ENCODE data around the gene MED9.
"Not testable (repeated sequence)": the region's sequence is repeated elsewhere in the genome, so short reads cannot be mapped to it uniquely, and the experiment has no call there.

The MED9 gene

GRCh38 chr17:17476865-17477467 lies at the start of gene MED9:
Gene MED9, plus strand, starts transcription at chr17:17477000. Its CDS starts 42 bp downstream, at chr17:17477042.
- H3K27ac ChIP-seq = peak within 1 kb of the TSS; percentile 62
- DNase-seq (ENCODE audit: low read depth, low spot score) = peak; percentile 29

DNA sequence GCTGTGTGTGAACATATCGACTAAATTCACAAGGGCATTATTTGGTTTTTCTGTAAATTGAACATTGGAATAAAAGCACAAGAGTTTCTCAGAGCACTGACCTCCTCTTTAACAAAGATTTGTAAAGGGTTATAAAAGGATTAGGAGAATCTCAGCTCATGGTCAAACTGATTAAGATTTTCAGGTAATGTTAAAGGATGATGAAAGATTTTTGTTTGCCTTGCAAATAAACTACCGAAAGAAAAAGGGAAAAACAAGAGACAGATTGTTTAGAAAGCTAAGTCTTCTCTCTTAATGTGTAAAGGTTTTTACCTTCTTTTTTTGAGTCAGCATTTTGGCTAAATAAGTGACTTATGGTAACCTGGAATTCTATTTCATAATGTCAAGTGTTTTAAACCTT lies 47.6 kb upstream of the MED9 start:
- DNase-seq (ENCODE audit: low read depth, low spot score) = no peak
- H3K27ac ChIP-seq = no peak overlapping the region

GRCh38 chr17:17430924-17431323 lies 45.9 kb upstream of the MED9 start:
- DNase-seq (ENCODE audit: low read depth, low spot score); H3K27ac ChIP-seq: not testable (repeated sequence)

- DNase-seq (ENCODE audit: low read depth, low spot score) = no peak
- H3K27ac ChIP-seq = no peak overlapping the region
These were observed 45.2 kb upstream of the MED9 start for GRCh38 chr17:17431605-17432004.

DNA sequence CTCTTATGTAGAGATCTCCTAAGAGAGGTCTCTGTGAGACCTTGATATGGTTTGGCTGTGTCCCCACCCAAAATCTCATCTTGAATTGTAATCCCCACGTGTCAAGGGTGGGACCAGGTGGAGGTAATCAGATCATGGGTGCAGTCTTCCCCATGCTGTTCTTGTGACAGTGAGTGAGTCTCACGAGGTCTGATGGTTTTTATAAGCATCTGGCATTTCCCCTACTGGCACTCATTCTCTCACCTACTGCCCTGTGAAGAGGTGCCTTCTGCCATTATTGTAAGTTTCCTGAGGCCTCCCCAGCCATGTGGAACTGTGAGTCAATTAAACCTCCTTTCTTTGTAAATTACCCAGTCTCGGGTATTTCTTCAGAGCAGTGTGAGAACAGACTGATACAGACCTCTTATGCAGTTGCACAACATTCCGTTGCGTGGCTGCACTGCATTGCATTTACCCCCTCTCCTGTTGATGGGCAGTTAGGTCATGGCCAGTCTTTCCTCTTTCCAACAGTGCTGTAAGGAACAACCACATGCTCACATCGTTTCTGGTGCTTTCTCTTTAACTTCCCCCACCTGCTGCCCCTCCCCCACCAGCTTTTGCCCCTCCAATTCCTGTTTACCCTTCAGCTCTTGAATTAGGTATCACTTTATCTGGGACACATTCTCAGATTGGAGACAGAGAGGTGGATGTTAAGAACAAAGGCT lies 43.6 kb upstream of the MED9 start:
- no peak for DNase-seq (ENCODE audit: low read depth, low spot score)
- H3K27ac ChIP-seq = no peak overlapping the region

- H3K27ac ChIP-seq = no peak overlapping the region
- no peak for DNase-seq (ENCODE audit: low read depth, low spot score)
These were observed 42.3 kb upstream of the MED9 start for GRCh38 chr17:17434477-17434876.

GRCh38 chr17:17435323-17435722 lies 41.5 kb upstream of the MED9 start:
- no peak overlapping the region for H3K27ac ChIP-seq
- no peak for DNase-seq (ENCODE audit: low read depth, low spot score)

DNA sequence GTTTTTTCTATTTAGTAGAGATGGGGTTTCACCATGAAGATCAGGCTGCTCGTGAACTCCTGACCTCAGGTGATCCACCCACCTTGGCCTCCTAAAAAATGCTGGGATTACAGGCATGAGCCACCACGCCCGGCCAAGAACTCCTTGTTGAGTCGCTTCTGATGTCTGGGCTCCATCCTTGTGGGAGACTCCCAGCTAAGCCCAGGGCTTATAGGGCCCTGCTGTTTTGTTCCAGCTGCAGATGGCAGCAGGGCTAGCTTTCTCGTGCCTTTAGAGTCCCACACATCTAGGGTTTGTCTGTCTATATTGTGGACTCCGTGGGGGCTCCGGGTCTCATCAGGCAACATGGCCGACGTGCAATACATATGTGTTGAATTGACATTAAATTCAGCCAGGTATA lies 39.3 kb upstream of the MED9 start:
- no peak overlapping the region for H3K27ac ChIP-seq
- no peak for DNase-seq (ENCODE audit: low read depth, low spot score)

DNA sequence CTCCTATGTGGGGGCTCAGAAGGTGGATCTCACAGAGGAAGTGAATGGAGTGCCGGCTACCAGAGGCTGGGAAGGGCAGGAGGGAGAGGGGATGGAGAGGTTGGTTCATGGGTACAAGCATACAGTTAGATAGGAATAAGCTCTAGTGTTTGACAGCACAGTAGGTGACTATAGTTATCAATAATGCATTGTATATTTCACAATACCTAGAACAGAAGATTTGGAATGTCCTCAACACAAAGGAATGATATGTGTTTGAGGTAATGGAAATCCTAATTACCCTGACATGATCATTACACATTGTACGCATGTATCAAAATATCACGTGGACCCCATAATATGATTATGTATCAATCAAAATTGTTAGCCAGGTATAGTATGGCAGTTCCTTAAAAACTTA lies 38.9 kb upstream of the MED9 start:
- no peak overlapping the region for H3K27ac ChIP-seq
- DNase-seq (ENCODE audit: low read depth, low spot score) = no peak

DNA sequence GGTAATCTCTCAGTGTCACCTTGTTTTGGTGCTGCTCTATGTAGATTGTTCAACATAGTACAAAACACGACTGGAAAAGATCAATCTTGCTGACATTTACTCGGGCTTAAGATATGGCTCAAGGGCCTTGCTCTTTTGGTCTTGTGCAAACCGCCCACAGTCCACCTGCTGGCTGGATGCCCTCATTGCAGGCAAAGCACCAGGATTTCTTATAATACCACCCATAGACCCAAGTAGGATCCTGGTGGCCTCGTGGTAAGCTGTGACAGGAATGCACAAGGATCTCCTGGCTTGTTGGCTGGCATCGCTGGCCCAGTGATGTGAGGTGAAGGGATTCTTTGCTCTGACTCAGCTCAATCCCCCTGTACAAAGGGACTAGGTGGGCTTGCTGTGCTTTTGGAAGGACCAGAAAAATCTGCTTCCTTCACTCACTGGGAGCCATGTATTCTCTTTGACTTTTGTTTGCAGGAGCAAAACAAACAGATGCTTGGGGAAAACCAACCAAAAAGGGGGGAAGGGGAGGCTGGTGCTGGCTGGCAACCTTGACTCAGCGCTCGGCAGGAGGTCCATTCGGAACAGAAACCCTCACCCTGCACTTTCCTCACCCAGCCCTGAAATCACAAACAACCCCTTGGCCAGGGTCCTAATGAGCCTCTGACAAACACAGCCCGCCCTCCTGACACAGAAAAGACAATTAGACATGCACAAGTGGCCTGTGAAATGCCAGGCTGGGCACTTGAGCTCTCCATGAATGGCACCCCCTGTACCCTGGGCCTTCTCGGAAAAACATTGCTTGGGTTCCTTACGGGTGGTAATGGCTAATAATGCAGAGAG lies 36.6 kb upstream of the MED9 start:
- no peak overlapping the region for H3K27ac ChIP-seq
- DNase-seq (ENCODE audit: low read depth, low spot score) = no peak

GRCh38 chr17:17440938-17441675 lies 35.7 kb upstream of the MED9 start:
- DNase-seq (ENCODE audit: low read depth, low spot score) = no peak
- H3K27ac ChIP-seq = no peak overlapping the region

DNA sequence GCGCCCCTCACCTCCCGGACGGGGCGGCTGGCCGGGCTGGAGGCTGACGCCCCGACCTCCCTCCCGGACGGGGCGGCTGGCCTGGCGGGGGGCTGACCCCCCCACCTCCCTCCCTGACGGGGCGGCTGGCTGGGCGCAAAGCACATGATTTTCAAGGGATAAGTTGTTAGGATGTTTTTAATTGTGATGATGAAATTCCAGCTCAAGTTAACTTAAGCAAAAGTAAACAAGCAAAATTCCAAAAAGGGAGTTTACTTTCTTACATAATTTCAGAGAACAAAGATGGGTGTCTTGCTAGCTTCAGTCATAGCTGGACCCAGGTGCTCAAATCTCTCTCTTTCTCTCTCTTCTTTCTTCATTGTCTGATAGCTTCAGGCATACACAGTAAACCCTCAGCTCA lies 33.6 kb upstream of the MED9 start:
- H3K27ac ChIP-seq = no peak overlapping the region
- no peak for DNase-seq (ENCODE audit: low read depth, low spot score)

- no peak for DNase-seq (ENCODE audit: low read depth, low spot score)
- peak overlapping the region; percentile 46 for H3K27ac ChIP-seq
These were observed 31.4 kb upstream of the MED9 start for GRCh38 chr17:17445296-17445924.

GRCh38 chr17:17445925-17446665 lies 30.7 kb upstream of the MED9 start:
- peak; percentile 70 for DNase-seq (ENCODE audit: low read depth, low spot score)
- peak overlapping the region; percentile 46 for H3K27ac ChIP-seq

GRCh38 chr17:17446666-17447155 lies 30.1 kb upstream of the MED9 start:
- peak overlapping the region; percentile 46 for H3K27ac ChIP-seq
- DNase-seq (ENCODE audit: low read depth, low spot score) = no peak

DNA sequence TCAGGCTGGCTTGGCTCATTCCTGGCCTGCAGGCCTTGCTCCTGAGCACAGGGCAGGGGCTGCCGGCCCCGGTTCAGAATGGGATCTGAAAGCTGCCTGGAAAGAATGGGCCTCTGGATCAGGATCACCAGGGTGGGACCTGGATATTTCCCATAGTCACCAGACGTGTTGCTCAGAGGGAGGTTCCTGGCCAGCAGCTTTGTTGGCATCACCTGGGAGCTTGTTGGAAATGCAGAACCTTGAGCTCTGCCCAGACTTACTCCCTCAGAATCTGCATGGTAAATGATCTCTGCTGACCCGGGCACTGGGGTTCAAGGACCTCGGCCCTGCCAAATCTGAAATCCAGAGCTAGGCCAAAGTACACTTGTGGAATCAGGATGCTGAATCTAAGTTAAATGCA lies 29.5 kb upstream of the MED9 start:
- DNase-seq (ENCODE audit: low read depth, low spot score) = no peak
- H3K27ac ChIP-seq = no peak overlapping the region

DNA sequence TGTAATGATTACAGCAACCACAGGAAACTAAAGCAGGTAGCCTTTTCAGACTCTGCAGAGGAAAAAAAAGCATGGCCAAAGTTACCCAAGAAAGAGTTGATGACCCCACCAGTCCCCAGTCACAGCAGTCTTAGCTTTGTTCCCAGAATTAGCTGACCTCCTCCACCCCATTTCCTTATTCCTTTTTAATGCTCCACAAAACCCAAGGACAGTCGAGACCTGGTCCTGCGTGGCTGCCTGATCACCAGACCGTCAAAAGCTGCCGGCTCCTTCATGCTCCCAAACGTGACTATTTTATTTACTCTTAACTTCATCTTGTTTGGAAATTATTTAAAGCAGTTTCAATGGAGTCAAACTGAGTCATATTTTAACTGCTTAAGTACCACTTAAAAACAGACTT lies 28.7 kb upstream of the MED9 start:
- H3K27ac ChIP-seq = no peak overlapping the region
- no peak for DNase-seq (ENCODE audit: low read depth, low spot score)

- DNase-seq (ENCODE audit: low read depth, low spot score) = no peak
- no peak overlapping the region for H3K27ac ChIP-seq
These were observed 28.1 kb upstream of the MED9 start for GRCh38 chr17:17448723-17449122.

DNA sequence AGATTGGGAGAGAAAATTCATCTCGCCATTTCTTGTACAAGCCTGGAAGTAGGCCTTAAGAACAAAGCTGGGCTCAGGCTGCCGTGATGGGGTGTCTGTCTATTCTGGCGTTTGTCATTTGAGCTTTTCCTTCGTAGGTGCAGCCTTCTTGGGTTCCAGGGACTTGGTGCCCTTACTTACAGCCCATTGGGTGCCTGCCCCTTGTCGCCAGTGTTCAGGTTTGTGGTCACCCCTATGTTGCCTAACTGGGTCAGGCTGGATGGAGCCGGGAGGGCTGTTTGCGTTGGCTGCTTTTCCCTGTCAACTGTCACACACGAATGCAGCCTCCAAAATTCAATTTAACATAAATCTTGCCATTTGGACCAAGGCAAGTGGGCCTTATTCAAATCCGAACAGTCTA lies 23.7 kb upstream of the MED9 start:
- H3K27ac ChIP-seq = no peak overlapping the region
- no peak for DNase-seq (ENCODE audit: low read depth, low spot score)
